ENCODE data around the gene CSF2. TPM values are rescaled to one million over a fixed set of nuclear protein-coding genes. Genes with fewer than 3 reads are reported as not detected.

Gene CSF2
- total RNA-seq, 1 experiment from 2014 or later = 0.68 TPM

- Histone ChIP-seq H3K9me3 (replicated peaks) (no peaks in the 10 kb centered on the region), H3K4me3 (no peak overlapping the region), H3K36me3 (no peaks in the 10 kb centered on the region), H3K4me1 (replicated peaks) (peaks cover 13% of the 10 kb centered on the region), H3K27ac (no peak overlapping the region), H3K27me3 (replicated peaks) (no peaks in the 10 kb centered on the region)
- no peak for DNase-seq (ENCODE audit: low read depth in 1 of 2, low spot score in 2 of 2)
Measured at GRCh38 chr5:132067941-132068808, 5.4 kb upstream of the CSF2 start.

DNA sequence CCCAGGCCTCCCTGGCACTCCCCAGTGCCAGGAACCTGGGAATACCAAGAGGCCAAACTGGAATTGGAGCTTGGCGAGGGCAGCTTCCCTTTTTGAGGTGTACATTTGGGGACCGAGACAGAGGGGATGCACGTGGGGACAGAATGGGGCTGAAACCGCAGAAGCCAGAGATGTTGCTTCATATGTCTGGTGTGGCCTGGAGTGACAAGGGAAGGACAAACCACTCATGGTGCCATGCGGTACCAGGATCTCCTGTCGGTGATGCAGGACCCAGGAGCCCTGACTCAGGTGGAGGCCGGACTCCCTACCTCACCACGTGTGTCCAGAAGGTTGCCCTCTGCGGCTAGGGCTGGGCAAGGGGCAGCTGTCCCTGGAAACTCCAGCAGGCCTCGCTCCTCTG, 4.0 kb upstream of the CSF2 start:
- H3K36me3 ChIP-seq = no peaks in the 10 kb centered on the region
- H3K27me3 ChIP-seq (replicated peaks) = no peaks in the 10 kb centered on the region
- H3K9me3 ChIP-seq (replicated peaks) = no peaks in the 10 kb centered on the region
- H3K4me3 ChIP-seq = no peak overlapping the region
- peaks cover 27% of the 10 kb centered on the region for H3K4me1 ChIP-seq (replicated peaks)
- DNase-seq (ENCODE audit: low read depth in 1 of 2, low spot score in 2 of 2) = no peak
- no peak overlapping the region for H3K27ac ChIP-seq

- no peaks in the 10 kb centered on the region for H3K27me3 ChIP-seq (replicated peaks)
- H3K36me3 ChIP-seq = no peaks in the 10 kb centered on the region
- peaks cover 28% of the 10 kb centered on the region for H3K4me1 ChIP-seq (replicated peaks)
- H3K9me3 ChIP-seq (replicated peaks) = no peaks in the 10 kb centered on the region
- no peak overlapping the region for H3K27ac ChIP-seq
- H3K4me3 ChIP-seq = no peak overlapping the region
- no peak for DNase-seq (ENCODE audit: low read depth in 1 of 2, low spot score in 2 of 2)
Measured at GRCh38 chr5:132069994-132070393, 3.6 kb upstream of the CSF2 start.

DNA sequence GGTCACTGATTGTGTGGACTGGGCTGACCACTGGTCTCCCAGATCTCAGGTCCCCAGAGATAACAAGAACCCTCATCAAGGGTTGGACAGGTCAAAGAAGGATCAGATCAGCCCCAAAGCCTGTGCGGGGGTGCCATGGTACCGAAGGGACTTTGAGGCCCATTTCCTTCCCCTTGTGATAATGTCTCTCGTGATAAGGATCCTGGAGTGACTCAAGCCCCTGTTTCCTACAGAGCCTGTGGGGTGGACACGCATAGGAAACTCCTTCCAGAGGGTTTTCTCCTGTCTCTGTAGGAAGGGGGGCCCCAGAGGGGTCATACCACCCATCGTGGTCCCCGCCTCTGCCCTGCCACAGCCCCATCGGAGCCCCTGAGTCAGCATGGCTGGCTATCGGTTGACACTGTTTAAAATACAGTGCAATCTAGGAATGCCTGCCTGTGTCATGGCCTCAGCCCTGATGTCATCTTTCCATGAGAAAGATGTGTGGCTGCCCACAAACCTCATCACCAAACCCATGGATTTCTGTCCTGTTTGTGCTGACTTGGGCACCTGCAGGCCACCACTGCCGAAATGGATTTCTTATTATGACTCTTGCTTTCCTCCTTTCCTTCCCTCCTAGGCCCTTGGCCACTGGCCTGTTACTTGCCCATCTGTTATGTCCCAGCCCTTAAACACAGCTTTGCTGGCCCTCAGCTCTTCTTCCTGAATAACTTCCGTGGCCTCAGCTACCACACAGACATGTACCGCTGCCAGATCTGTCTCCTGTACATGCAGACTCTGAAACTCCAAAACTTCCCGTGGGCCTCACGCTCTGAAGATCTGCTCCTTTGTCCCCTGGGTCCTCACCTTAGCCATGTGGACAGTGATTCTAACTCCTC, 2.9 kb upstream of the CSF2 start:
- no peak overlapping the region for H3K27ac ChIP-seq
- no peaks in the 10 kb centered on the region for H3K36me3 ChIP-seq
- peak; percentile 34 to 70 for DNase-seq (ENCODE audit: low read depth in 1 of 2, low spot score in 2 of 2)
- H3K4me3 ChIP-seq = no peak overlapping the region
- H3K4me1 ChIP-seq (replicated peaks) = peaks cover 31% of the 10 kb centered on the region
- no peaks in the 10 kb centered on the region for H3K27me3 ChIP-seq (replicated peaks)
- H3K9me3 ChIP-seq (replicated peaks) = no peaks in the 10 kb centered on the region

- H3K9me3 ChIP-seq (replicated peaks) = no peaks in the 10 kb centered on the region
- no peaks in the 10 kb centered on the region for H3K36me3 ChIP-seq
- peaks cover 31% of the 10 kb centered on the region for H3K4me1 ChIP-seq (replicated peaks)
- no peak overlapping the region for H3K4me3 ChIP-seq
- no peak overlapping the region for H3K27ac ChIP-seq
- H3K27me3 ChIP-seq (replicated peaks) = no peaks in the 10 kb centered on the region
- no peak for DNase-seq (ENCODE audit: low read depth in 1 of 2, low spot score in 2 of 2)
Measured at GRCh38 chr5:132071338-132071707, 2.3 kb upstream of the CSF2 start.

DNA sequence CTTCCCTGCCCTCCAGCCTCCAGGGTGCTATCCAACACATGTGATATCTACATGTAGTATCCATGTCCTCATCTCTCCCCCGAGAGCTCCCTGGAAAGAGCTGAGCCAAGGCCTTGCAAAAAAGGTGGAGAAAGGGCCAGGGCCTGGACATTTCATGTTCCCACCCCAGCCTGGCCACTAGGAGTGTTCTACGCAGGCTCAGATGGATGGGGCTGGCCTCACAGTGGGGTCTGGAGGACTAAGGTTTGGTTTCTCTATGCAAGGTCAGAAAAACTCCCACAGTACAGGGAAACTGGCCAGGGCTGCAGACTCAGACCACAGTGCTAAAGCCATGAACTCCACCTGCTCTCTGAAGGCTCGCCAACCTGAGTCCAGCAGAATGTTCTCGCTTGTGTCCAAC, 1.5 kb upstream of the CSF2 start:
- DNase-seq (ENCODE audit: low read depth in 1 of 2, low spot score in 2 of 2) = no peak
- Histone ChIP-seq H3K4me3 (no peak overlapping the region), H3K9me3 (replicated peaks) (no peaks in the 10 kb centered on the region), H3K27me3 (replicated peaks) (no peaks in the 10 kb centered on the region), H3K27ac (no peak overlapping the region), H3K4me1 (replicated peaks) (peaks cover 31% of the 10 kb centered on the region), H3K36me3 (no peaks in the 10 kb centered on the region)

DNA sequence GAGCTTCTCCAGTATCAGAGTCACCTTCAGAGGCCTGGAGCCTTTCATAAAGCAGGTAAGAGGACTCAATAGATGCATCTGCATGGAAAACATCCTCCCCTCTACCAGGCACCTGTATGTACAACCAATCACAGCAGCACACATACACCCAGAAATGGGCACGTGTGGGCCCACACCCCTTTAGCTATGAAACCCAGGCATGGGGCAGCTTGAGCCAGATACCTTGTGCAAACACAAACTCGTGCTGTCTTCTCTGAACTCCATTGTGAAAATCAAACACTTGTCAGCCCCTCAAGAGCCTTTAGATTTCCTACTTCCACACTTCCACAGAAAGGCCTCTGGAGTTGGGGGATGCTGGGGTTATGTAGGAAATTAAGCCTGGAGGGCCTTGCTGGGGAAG, 1.1 kb upstream of the CSF2 start:
- Histone ChIP-seq H3K27ac (no peak overlapping the region), H3K36me3 (no peaks in the 10 kb centered on the region), H3K4me3 (no peak overlapping the region), H3K9me3 (replicated peaks) (no peaks in the 10 kb centered on the region), H3K4me1 (replicated peaks) (peaks cover 31% of the 10 kb centered on the region), H3K27me3 (replicated peaks) (no peaks in the 10 kb centered on the region)
- DNase-seq (ENCODE audit: low read depth in 1 of 2, low spot score in 2 of 2) = no peak

DNA sequence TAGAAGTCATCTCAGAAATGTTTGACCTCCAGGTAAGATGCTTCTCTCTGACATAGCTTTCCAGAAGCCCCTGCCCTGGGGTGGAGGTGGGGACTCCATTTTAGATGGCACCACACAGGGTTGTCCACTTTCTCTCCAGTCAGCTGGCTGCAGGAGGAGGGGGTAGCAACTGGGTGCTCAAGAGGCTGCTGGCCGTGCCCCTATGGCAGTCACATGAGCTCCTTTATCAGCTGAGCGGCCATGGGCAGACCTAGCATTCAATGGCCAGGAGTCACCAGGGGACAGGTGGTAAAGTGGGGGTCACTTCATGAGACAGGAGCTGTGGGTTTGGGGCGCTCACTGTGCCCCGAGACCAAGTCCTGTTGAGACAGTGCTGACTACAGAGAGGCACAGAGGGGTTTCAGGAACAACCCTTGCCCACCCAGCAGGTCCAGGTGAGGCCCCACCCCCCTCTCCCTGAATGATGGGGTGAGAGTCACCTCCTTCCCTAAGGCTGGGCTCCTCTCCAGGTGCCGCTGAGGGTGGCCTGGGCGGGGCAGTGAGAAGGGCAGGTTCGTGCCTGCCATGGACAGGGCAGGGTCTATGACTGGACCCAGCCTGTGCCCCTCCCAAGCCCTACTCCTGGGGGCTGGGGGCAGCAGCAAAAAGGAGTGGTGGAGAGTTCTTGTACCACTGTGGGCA, 642 bp downstream of the CSF2 start:
- H3K4me1 ChIP-seq (replicated peaks) = peaks cover 31% of the 10 kb centered on the region
- no peaks in the 10 kb centered on the region for H3K9me3 ChIP-seq (replicated peaks)
- no peaks in the 10 kb centered on the region for H3K27me3 ChIP-seq (replicated peaks)
- DNase-seq (ENCODE audit: low read depth in 1 of 2, low spot score in 2 of 2) = no peak
- H3K36me3 ChIP-seq = no peaks in the 10 kb centered on the region
- no peak overlapping the region for H3K27ac ChIP-seq
- no peak overlapping the region for H3K4me3 ChIP-seq

DNA sequence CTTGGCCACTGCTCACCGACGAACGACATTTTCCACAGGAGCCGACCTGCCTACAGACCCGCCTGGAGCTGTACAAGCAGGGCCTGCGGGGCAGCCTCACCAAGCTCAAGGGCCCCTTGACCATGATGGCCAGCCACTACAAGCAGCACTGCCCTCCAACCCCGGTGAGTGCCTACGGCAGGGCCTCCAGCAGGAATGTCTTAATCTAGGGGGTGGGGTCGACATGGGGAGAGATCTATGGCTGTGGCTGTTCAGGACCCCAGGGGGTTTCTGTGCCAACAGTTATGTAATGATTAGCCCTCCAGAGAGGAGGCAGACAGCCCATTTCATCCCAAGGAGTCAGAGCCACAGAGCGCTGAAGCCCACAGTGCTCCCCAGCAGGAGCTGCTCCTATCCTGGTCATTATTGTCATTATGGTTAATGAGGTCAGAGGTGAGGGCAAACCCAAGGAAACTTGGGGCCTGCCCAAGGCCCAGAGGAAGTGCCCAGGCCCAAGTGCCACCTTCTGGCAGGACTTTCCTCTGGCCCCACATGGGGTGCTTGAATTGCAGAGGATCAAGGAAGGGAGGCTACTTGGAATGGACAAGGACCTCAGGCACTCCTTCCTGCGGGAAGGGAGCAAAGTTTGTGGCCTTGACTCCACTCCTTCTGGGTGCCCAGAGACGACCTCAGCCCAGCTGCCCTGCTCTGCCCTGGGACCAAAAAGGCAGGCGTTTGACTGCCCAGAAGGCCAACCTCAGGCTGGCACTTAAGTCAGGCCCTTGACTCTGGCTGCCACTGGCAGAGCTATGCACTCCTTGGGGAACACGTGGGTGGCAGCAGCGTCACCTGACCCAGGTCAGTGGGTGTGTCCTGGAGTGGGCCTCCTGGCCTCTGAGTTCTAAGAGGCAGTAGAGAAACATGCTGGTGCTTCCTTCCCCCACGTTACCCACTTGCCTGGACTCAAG, 1.5 kb downstream of the CSF2 start:
- Histone ChIP-seq H3K27ac (no peak overlapping the region), H3K4me1 (replicated peaks) (peaks cover 31% of the 10 kb centered on the region), H3K27me3 (replicated peaks) (no peaks in the 10 kb centered on the region), H3K36me3 (no peaks in the 10 kb centered on the region), H3K9me3 (replicated peaks) (no peaks in the 10 kb centered on the region), H3K4me3 (no peak overlapping the region)
- no peak for DNase-seq (ENCODE audit: low read depth in 1 of 2, low spot score in 2 of 2)

GRCh38 chr5:132075719-132076077, 2.1 kb downstream of the CSF2 start:
- DNase-seq (ENCODE audit: low read depth in 1 of 2, low spot score in 2 of 2) = no peak
- Histone ChIP-seq H3K9me3 (replicated peaks) (no peaks in the 10 kb centered on the region), H3K27ac (no peak overlapping the region), H3K27me3 (replicated peaks) (no peaks in the 10 kb centered on the region), H3K4me3 (no peak overlapping the region), H3K4me1 (replicated peaks) (peaks cover 27% of the 10 kb centered on the region), H3K36me3 (no peaks in the 10 kb centered on the region)

DNA sequence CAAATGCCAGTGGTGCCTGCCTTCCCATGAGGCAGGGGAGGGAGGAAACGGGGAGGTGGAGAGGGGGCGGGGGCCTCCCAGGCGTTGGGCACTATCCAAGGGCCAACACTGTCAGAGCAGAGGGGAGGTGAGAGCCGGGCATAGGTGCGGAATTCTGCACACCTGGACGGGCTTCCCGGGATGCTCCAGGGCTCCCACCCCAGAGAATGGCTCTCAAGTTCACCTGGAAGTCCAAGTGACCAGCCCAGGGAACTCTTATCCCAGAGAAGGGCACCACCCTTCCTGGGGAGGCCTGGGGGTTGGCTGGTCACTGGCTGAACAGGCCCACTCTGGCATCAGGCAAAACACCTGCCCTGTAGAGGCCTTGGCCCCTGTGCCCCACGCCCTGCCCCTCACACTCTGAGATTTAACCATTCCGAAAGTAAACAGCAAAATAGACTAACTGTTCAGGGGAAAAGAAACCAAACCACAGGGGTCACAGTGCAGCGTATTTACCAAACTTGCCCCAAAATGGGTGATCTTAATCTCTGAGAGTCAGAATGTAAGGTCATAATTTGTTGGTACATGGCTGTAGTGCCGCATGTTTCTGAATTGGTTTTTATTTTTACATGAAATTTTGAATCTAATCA, 2.7 kb downstream of the CSF2 start:
- H3K27me3 ChIP-seq (replicated peaks) = no peaks in the 10 kb centered on the region
- no peaks in the 10 kb centered on the region for H3K36me3 ChIP-seq
- DNase-seq (ENCODE audit: low read depth in 1 of 2, low spot score in 2 of 2) = no peak
- no peak overlapping the region for H3K4me3 ChIP-seq
- no peak overlapping the region for H3K27ac ChIP-seq
- H3K4me1 ChIP-seq (replicated peaks) = peaks cover 23% of the 10 kb centered on the region
- no peaks in the 10 kb centered on the region for H3K9me3 ChIP-seq (replicated peaks)

GRCh38 chr5:132076983-132077382, 3.4 kb downstream of the CSF2 start:
- Histone ChIP-seq H3K4me3 (no peak overlapping the region), H3K4me1 (replicated peaks) (peaks cover 23% of the 10 kb centered on the region), H3K9me3 (replicated peaks) (no peaks in the 10 kb centered on the region), H3K27me3 (replicated peaks) (no peaks in the 10 kb centered on the region), H3K27ac (no peak overlapping the region), H3K36me3 (no peaks in the 10 kb centered on the region)
- no peak for DNase-seq (ENCODE audit: low read depth in 1 of 2, low spot score in 2 of 2)

DNA sequence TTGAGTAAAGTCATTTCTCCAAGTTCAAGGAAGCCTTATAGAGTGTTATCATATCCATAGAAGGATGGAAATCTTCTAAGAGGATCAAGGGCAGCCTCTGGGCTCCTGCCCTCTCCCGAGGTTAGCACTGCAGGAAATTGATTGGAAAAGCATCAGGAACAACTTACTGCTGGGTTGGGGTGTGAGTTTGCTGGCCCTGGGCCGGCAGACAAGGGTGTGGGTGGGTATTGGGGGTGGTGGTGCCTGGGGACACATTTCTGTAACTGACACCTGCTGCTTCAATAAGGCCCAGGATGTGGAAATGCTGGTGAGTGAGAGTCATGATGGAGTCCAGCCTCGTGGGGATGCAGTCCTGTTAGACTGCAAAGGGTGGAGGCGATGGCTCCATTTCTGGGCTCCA, 5.5 kb downstream of the CSF2 start:
- no peaks in the 10 kb centered on the region for H3K9me3 ChIP-seq (replicated peaks)
- H3K27me3 ChIP-seq (replicated peaks) = no peaks in the 10 kb centered on the region
- H3K36me3 ChIP-seq = no peaks in the 10 kb centered on the region
- no peak overlapping the region for H3K27ac ChIP-seq
- no peak overlapping the region for H3K4me3 ChIP-seq
- peaks cover 8% of the 10 kb centered on the region for H3K4me1 ChIP-seq (replicated peaks)
- no peak for DNase-seq (ENCODE audit: low read depth in 1 of 2, low spot score in 2 of 2)

All from SJSA1 (cell line).